Keratinocyte (primary cell): ENCODE measurements around the gene GTF2H4. TPM values are rescaled to one million over a fixed set of nuclear protein-coding genes. Genes with fewer than 3 reads are reported as not detected.
A peak's percentile ranks its signal among the peaks of the same experiment; 100 is the strongest.

ENCODE experiments used
- DNase-seq: peaks from one replicate; pipeline ENCODE4 v3.0.0-alpha.2; 2011; ENCODE audit warnings: low read depth, missing footprints, low spot score
- FAIRE-seq: peaks from 2 replicates; lab custom pipeline; 2011; peaks lifted over from hg19 to GRCh38; lab: Jason Lieb, UNC
- H2AFZ ChIP-seq: 2 replicates; pipeline ENCODE4 v1.6.0; 2012; ENCODE audit warnings: low read length, control low read depth, inconsistent platforms; ENCODE audit not compliant: control insufficient read depth
- H3K27ac ChIP-seq: 2 replicates; pipeline ENCODE4 v1.5.1; 2011; ENCODE audit warnings: low read length; ENCODE audit not compliant: control insufficient read depth, insufficient read depth
- H3K27me3 ChIP-seq: 3 replicates; pipeline ENCODE4 v1.6.0; 2011; ENCODE audit warnings: low read length; ENCODE audit not compliant: control insufficient read depth, insufficient read depth; ENCODE audit errors: extremely low read depth
- H3K36me3 ChIP-seq, 2 experiments: 2 replicates in 1 of 2; 3 replicates in 1 of 2; pipeline ENCODE4 v1.5.1; 2011; ENCODE audit warnings: low read length in 2 of 2, mild to moderate bottlenecking in 1 of 2; ENCODE audit not compliant: control insufficient read depth in 2 of 2, insufficient read depth in 2 of 2; ENCODE audit errors: extremely low read depth in 1 of 2
- H3K4me1 ChIP-seq: 3 replicates; pipeline ENCODE4 v1.5.1; 2011; ENCODE audit warnings: low read length; ENCODE audit not compliant: control insufficient read depth, insufficient read depth; ENCODE audit errors: extremely low read depth
- H3K4me2 ChIP-seq: 3 replicates; pipeline ENCODE4 v1.6.0; 2011; ENCODE audit warnings: low read depth, low read length; ENCODE audit not compliant: control insufficient read depth, insufficient read depth; ENCODE audit errors: extremely low read depth
- H3K4me3 ChIP-seq, 3 experiments: fragments of 200-600 bp in 1 of 3; sonication (generic) in 1 of 3; 2 replicates in 2 of 3; 3 replicates in 1 of 3; pipeline ENCODE4 v1.5.1; 2011 to 2016; ENCODE audit warnings: low read length in 3 of 3, mild to moderate bottlenecking in 3 of 3, control low read depth in 2 of 3, inconsistent platforms in 1 of 3, low read depth in 1 of 3, mixed read lengths in 1 of 3, mixed run types in 1 of 3, moderate library complexity in 1 of 3; ENCODE audit not compliant: control insufficient read depth in 2 of 3, insufficient read depth in 2 of 3; ENCODE audit errors: extremely low read depth in 1 of 3
- H3K79me2 ChIP-seq: 2 replicates; pipeline ENCODE4 v1.6.0; 2012; ENCODE audit warnings: low read length; ENCODE audit not compliant: control insufficient read depth, insufficient read depth
- H3K9ac ChIP-seq: 3 replicates; pipeline ENCODE4 v1.6.0; 2011; ENCODE audit warnings: low read length; ENCODE audit not compliant: control insufficient read depth, insufficient read depth; ENCODE audit errors: extremely low read depth
- H3K9me1 ChIP-seq: 3 replicates; pipeline ENCODE4 v1.6.0; 2011; ENCODE audit warnings: low read length; ENCODE audit not compliant: control insufficient read depth, insufficient read depth; ENCODE audit errors: extremely low read depth
- H3K9me3 ChIP-seq: 2 replicates; pipeline ENCODE4 v1.5.1; 2012; ENCODE audit warnings: low read depth, low read length; ENCODE audit not compliant: control insufficient read depth
- H4K20me1 ChIP-seq: 3 replicates; pipeline ENCODE4 v1.6.0; 2011; ENCODE audit warnings: low read length; ENCODE audit not compliant: control insufficient read depth, insufficient read depth; ENCODE audit errors: extremely low read depth
- EZH2 ChIP-seq: IDR thresholded peaks from one replicate; pipeline ENCODE4 v1.6.1; 2012; ENCODE audit warnings: inconsistent platforms, mild to moderate bottlenecking, low read length, moderate library complexity
- dilution Hi-C: fragments of 300-500 bp; cut with MboI; formaldehyde crosslinking; loops from one replicate; pipeline ENCODE4 v1.7.0; 2020; ENCODE audit warnings: low sequenced_read_pairs; ENCODE audit not compliant: extremely low pct_ligation_motif_present
- polyA plus RNA-seq, 5 experiments: library from polyadenylated mRNA; depleted of rRNA in 3 of 5; stranded (reverse) in 3 of 5; stranded (forward) in 1 of 5; unstranded in 1 of 5; fragments of >200 nt; gene quantifications; 1 replicate in 1 of 5; 2 replicates in 3 of 5; 3 replicates in 1 of 5; pipeline versions ENCODE4 v1.2.1 to v1.2.3, GENCODE V29; 2011 to 2012; ENCODE audit warnings: missing spikeins in 2 of 5, low read depth in 1 of 5, low replicate concordance in 1 of 5
- TF ChIP-seq, protein P1 (sequence below), 3 experiments: IDR thresholded peaks in 1 of 3; conservative IDR thresholded peaks in 1 of 3; optimal IDR thresholded peaks in 1 of 3; 2 replicates in 2 of 3; 3 replicates in 1 of 3; pipeline versions ENCODE3 to v1.5.1; 2011; ENCODE audit warnings: low read length in 3 of 3, mild to moderate bottlenecking in 3 of 3, moderate library complexity in 2 of 3, control low read depth in 1 of 3, inconsistent platforms in 1 of 3; ENCODE audit not compliant: insufficient read depth in 2 of 3; ENCODE audit errors: extremely low read depth in 1 of 3

GTF2H4 gene
- polyA plus RNA-seq, 1 donor (not counting 4 experiments of a cell fraction or from before 2014, with no cell fraction given), result 38.7 TPM

DNA sequence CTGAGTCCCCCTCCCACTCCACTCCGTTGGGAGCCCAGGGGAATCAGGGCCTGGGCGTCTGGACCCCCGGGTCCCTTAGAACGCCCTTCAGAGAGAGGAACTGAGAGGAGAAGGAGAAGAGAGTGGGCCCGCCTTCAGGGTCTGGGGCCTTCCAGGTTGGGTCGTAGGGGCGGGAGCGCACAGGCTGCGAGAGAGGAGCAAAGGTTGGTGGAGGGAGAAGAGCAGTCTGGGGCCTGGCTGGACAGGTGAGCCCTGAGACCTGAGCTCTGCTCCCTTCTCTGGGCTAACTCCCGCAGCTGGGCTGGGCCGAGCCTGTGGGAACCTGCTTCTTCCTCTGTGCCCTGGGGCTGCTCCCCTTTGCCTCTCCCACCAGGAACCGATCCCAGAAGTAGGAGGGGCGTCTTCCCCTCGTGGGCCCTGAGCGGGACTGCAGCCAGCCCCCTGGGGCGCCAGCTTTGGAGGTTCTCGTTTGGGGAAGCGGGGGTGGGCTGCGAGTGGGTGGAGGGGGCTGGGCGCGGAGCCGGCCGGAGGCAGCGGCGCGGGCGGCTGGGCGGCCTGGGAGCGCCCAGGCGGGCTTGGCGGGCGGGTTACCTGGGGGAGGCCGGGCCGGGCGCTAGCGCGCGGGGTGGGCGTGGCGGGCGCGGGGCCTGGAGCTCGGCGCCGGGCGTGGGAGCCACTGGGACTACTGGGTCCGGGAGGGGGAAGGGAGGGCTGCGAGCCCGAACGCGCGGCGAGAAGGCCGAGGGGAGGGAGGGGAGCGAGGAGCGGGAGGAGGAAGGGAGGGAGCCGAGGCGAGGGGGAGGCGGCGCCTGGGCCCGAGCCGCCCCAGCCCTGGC lies 24.1 kb upstream of the GTF2H4 start, which contains the start of gene DDR1:
Gene DDR1, plus strand, starts transcription at position 835 of the 836 bp plus-strand sequence. CDS start 4,211 bp downstream, outside the sequence.
- Histone ChIP-seq H3K4me1 (peaks cover 51% of the 10 kb centered on the region), H4K20me1 (peaks cover 11% of the 10 kb centered on the region), H2AFZ (no peak within 1 kb of the TSS), H3K36me3 (peaks cover 6 to 10% of the 10 kb centered on the region in 2 experiments), H3K4me2 (peak within 1 kb of the TSS; percentile 86), H3K9ac (peak within 1 kb of the TSS; percentile 99), H3K9me3 (no peaks in the 10 kb centered on the region), H3K79me2 (peaks cover 52% of the 10 kb centered on the region), H3K9me1 (peaks cover 5% of the 10 kb centered on the region), H3K27ac (peak within 1 kb of the TSS; percentile 98), H3K4me3 (peak within 1 kb of the TSS; percentile 72 to 87 (median 84)), H3K27me3 (no peaks in the 10 kb centered on the region)
- DNase-seq (peak; percentile 84), FAIRE-seq (no peak)
- TF ChIP-seq EZH2, result no peak
- dilution Hi-C loops, result no loop called here

DNA sequence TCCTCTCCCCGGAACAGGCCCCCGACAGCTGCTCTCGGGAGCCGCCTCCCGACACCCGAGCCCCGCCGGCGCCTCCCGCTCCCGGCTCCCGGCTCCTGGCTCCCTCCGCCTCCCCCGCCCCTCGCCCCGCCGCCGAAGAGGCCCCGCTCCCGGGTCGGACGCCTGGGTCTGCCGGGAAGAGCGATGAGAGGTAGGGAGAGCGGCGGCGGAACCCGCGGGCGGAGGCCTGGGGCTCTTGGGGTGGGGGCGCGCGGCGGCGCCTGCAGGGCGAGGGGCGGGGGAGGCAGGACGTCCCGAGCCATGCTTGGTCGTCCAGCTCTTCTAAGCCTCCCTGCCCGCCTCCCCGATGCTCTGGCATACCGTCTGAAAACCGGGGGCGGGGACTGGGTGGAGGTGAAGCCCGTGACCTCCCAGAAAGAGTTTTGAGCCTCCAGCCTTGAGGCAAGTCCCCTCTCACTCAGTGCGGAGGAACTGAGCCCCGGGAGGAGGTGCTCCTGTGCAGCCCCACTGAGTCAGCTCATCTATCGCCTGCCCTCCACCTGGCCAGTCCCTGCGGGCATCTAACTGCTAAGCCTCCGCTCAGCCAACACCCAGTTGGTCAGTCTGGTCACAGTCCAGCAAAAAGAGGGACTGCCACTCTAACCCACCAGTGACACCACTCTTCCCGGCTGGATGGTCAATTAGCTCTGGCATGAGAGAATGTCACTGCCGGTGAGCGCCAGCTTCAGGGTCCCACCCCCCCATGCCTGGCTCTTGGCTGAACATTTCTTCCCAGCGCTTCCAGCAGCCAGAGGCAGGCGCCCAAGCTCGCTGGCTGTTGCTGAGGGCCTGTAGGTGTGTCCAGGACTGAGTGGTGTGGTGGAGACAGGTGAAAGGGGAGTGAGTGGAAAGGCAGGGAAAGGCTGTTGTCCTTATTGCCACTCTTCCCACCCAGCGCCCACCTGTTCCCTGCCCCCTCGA lies 23.2 kb upstream of the GTF2H4 start:
- TF ChIP-seq, protein P1, sequence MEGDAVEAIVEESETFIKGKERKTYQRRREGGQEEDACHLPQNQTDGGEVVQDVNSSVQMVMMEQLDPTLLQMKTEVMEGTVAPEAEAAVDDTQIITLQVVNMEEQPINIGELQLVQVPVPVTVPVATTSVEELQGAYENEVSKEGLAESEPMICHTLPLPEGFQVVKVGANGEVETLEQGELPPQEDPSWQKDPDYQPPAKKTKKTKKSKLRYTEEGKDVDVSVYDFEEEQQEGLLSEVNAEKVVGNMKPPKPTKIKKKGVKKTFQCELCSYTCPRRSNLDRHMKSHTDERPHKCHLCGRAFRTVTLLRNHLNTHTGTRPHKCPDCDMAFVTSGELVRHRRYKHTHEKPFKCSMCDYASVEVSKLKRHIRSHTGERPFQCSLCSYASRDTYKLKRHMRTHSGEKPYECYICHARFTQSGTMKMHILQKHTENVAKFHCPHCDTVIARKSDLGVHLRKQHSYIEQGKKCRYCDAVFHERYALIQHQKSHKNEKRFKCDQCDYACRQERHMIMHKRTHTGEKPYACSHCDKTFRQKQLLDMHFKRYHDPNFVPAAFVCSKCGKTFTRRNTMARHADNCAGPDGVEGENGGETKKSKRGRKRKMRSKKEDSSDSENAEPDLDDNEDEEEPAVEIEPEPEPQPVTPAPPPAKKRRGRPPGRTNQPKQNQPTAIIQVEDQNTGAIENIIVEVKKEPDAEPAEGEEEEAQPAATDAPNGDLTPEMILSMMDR (optimal IDR thresholded peaks at IDR 0.05 in 1 of 3, IDR thresholded peaks at IDR 0.05 in 1 of 3, conservative IDR thresholded peaks at IDR 0.05 in 1 of 3; ENCODE audit: extremely low read depth in 1 of 3, insufficient read depth in 2 of 3, low read length in 3 of 3), result no peak
- TF ChIP-seq EZH2, result no peak
- FAIRE-seq (no peak), DNase-seq (no peak)
- Histone ChIP-seq H3K4me1 (peaks cover 60% of the 10 kb centered on the region), H3K9ac (peak overlapping the region; percentile 99), H3K79me2 (peaks cover 60% of the 10 kb centered on the region), H3K36me3 (peaks cover 14 to 19% of the 10 kb centered on the region in 2 experiments), H4K20me1 (peaks cover 19% of the 10 kb centered on the region), H3K9me1 (peaks cover 8% of the 10 kb centered on the region), H3K4me2 (peak overlapping the region; percentile 86), H3K27me3 (no peaks in the 10 kb centered on the region), H2AFZ (no peak overlapping the region), H3K9me3 (no peaks in the 10 kb centered on the region), H3K4me3 (peak overlapping the region; percentile 72 to 87 (median 84)), H3K27ac (peak overlapping the region; percentile 98)
- dilution Hi-C loops, result no loop called here
